Chondrocyte (in vitro differentiated cells): ENCODE data around the gene ZNF407. TPM values are rescaled to one million over a fixed set of nuclear protein-coding genes. Genes with fewer than 3 reads are reported as not detected.
"Not testable (repeated sequence)": the region's sequence is repeated elsewhere in the genome, so short reads cannot be mapped to it uniquely, and the experiment has no call there.

Experiments
- DNase-seq: peaks from one replicate; pipeline ENCODE4 v3.0.0; 2021; ENCODE audit warnings: mixed read lengths, low spot score
- H3K27ac Mint-ChIP-seq: one replicate; pipeline ENCODE4 v1.8.0; 2021; ENCODE audit warnings: mild to moderate bottlenecking, moderate library complexity, mixed read lengths; ENCODE audit not compliant: unreplicated experiment
- H3K27me3 Mint-ChIP-seq: 2 replicates; pipeline ENCODE4 v1.8.0; 2021; ENCODE audit warnings: low read depth, mixed read lengths
- H3K36me3 Mint-ChIP-seq: 2 replicates; pipeline ENCODE4 v1.8.0; 2021; ENCODE audit warnings: low read depth, mixed read lengths
- H3K4me1 Mint-ChIP-seq: 2 replicates; pipeline ENCODE4 v1.8.0; 2021; ENCODE audit warnings: low read depth, mild to moderate bottlenecking, mixed read lengths
- H3K4me3 Mint-ChIP-seq: one replicate; pipeline ENCODE4 v1.8.0; 2021; ENCODE audit warnings: mild to moderate bottlenecking, moderate library complexity, mixed read lengths; ENCODE audit not compliant: unreplicated experiment
- H3K9me3 Mint-ChIP-seq: 2 replicates; pipeline ENCODE4 v1.8.0; 2021; ENCODE audit warnings: low read depth, mixed read lengths
- total RNA-seq: library from RNA; stranded (reverse); gene quantifications from 3 replicates; pipeline ENCODE4 v1.2.1, GENCODE V29; 2021
- TF ChIP-seq, protein P1 (sequence below): fragments of 200-600 bp; sonication (generic); IDR thresholded peaks from 2 replicates; pipeline ENCODE4 v1.5.0; 2021; ENCODE audit warnings: antibody characterized with exemption, mild to moderate bottlenecking, moderate library complexity

ZNF407 gene
- total RNA-seq, 1 donor from 2014 or later = 10.4 TPM

DNA sequence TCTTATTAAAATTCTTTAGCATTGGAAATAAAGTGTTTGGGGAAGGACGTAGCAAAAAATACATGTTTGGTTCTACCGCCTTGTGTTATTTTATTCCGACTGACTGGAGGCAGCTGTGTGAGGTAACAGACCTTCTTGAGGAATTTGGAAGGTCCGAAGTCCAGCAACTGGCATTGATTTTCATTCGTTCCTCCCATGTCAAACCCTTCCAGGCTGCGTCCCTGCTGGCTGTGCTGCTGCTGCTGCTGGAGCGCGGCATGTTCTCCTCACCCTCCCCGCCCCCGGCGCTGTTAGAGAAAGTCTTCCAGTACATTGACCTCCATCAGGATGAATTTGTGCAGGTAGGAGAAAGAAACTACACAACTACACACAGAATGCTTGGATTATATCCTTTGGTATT lies 41.5 kb upstream of the ZNF407 start:
- Mint-ChIP-seq H3K36me3 (no peaks in the 10 kb centered on the region), H3K4me3 (no peak overlapping the region), H3K4me1 (no peaks in the 10 kb centered on the region), H3K27me3 (peaks cover 29% of the 10 kb centered on the region), H3K9me3 (no peaks in the 10 kb centered on the region), H3K27ac (no peak overlapping the region)
- TF ChIP-seq, protein P1, sequence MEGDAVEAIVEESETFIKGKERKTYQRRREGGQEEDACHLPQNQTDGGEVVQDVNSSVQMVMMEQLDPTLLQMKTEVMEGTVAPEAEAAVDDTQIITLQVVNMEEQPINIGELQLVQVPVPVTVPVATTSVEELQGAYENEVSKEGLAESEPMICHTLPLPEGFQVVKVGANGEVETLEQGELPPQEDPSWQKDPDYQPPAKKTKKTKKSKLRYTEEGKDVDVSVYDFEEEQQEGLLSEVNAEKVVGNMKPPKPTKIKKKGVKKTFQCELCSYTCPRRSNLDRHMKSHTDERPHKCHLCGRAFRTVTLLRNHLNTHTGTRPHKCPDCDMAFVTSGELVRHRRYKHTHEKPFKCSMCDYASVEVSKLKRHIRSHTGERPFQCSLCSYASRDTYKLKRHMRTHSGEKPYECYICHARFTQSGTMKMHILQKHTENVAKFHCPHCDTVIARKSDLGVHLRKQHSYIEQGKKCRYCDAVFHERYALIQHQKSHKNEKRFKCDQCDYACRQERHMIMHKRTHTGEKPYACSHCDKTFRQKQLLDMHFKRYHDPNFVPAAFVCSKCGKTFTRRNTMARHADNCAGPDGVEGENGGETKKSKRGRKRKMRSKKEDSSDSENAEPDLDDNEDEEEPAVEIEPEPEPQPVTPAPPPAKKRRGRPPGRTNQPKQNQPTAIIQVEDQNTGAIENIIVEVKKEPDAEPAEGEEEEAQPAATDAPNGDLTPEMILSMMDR = no peak
- DNase-seq = no peak

- H3K4me3 Mint-ChIP-seq = no peak overlapping the region
Measured at GRCh38 chr18:74558096-74558495, 39.6 kb upstream of the ZNF407 start.

GRCh38 chr18:74562131-74562730 lies 35.4 kb upstream of the ZNF407 start:
- Mint-ChIP-seq H3K4me3 (no peak overlapping the region), H3K27me3 (peaks cover 16% of the 10 kb centered on the region)

More at GRCh38 chr18:74558096-74558495, 39.6 kb upstream of the ZNF407 start:
- no peaks in the 10 kb centered on the region for H3K4me1 Mint-ChIP-seq
- DNase-seq = no peak
- no peaks in the 10 kb centered on the region for H3K9me3 Mint-ChIP-seq
- TF ChIP-seq, protein P1 = no peak
- H3K27ac Mint-ChIP-seq = no peak overlapping the region
- H3K36me3 Mint-ChIP-seq = no peaks in the 10 kb centered on the region
- H3K27me3 Mint-ChIP-seq = peaks cover 30% of the 10 kb centered on the region

GRCh38 chr18:74562775-74563174 lies 34.9 kb upstream of the ZNF407 start:
- no peaks in the 10 kb centered on the region for H3K4me1 Mint-ChIP-seq
- TF ChIP-seq, protein P1 = no peak
- no peaks in the 10 kb centered on the region for H3K36me3 Mint-ChIP-seq
- H3K27me3 Mint-ChIP-seq = peaks cover 16% of the 10 kb centered on the region
- no peak overlapping the region for H3K27ac Mint-ChIP-seq
- H3K4me3 Mint-ChIP-seq = no peak overlapping the region
- peaks cover 7% of the 10 kb centered on the region for H3K9me3 Mint-ChIP-seq
- DNase-seq = no peak

More at GRCh38 chr18:74562131-74562730, 35.4 kb upstream of the ZNF407 start:
- no peak for DNase-seq
- H3K9me3 Mint-ChIP-seq = peaks cover 6% of the 10 kb centered on the region
- H3K27ac Mint-ChIP-seq = no peak overlapping the region
- TF ChIP-seq, protein P1 = no peak
- H3K36me3 Mint-ChIP-seq = no peaks in the 10 kb centered on the region
- no peaks in the 10 kb centered on the region for H3K4me1 Mint-ChIP-seq

DNA sequence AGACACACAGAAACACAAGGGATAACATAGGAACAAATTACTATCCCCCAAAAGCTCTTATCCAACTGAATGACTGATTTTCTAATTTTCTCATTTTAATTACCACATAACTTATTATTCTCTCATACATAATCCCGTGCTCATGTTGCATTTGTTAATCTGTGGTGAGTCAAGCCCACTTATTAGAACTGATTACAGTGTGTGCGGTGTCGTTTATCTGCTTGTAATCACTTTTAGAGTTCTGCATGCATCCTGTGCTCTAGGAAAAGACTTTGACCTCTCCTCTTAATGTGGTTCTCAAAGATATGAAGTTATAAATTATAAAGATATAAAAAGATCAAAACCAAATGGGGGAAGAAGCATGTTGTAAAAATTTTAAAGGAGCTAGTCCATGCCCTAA lies 33.7 kb upstream of the ZNF407 start:
- Mint-ChIP-seq H3K9me3 (peaks cover 7% of the 10 kb centered on the region), H3K27me3 (peaks cover 24% of the 10 kb centered on the region), H3K27ac (no peak overlapping the region), H3K36me3 (no peaks in the 10 kb centered on the region), H3K4me3 (no peak overlapping the region), H3K4me1 (no peaks in the 10 kb centered on the region)
- no peak for DNase-seq
- TF ChIP-seq, protein P1 = no peak

- not testable (repeated sequence) for H3K4me1 Mint-ChIP-seq, H3K27ac Mint-ChIP-seq, H3K36me3 Mint-ChIP-seq, H3K4me3 Mint-ChIP-seq, H3K9me3 Mint-ChIP-seq, DNase-seq
- peaks cover 25% of the 10 kb centered on the region for H3K27me3 Mint-ChIP-seq
Measured at GRCh38 chr18:74565164-74565563, 32.5 kb upstream of the ZNF407 start.

DNA sequence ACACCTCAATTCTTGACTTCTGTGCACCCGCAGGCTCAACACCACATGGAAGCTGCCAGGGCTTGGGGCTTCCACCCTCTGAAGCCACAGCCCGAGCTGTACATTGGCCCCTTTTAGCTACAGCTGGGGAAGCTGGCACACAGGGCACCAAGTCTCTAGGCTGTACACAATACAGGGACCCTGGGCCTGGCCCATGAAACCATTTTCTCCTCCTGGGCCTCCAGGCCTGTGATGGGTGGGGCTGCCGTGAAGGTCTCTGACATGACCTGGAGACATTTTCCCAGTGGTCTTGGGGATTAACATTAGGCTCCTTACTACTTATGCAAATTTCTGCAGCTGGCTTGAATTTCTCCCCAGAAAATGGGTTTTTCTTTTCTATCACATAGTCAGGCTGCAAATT lies 31.7 kb upstream of the ZNF407 start:
- not testable (repeated sequence) for H3K4me3 Mint-ChIP-seq, H3K27ac Mint-ChIP-seq, H3K36me3 Mint-ChIP-seq, H3K4me1 Mint-ChIP-seq, DNase-seq, H3K9me3 Mint-ChIP-seq
- H3K27me3 Mint-ChIP-seq = peaks cover 29% of the 10 kb centered on the region
